ENCODE measurements around the gene GRIK2.

GRIK2 gene

DNA sequence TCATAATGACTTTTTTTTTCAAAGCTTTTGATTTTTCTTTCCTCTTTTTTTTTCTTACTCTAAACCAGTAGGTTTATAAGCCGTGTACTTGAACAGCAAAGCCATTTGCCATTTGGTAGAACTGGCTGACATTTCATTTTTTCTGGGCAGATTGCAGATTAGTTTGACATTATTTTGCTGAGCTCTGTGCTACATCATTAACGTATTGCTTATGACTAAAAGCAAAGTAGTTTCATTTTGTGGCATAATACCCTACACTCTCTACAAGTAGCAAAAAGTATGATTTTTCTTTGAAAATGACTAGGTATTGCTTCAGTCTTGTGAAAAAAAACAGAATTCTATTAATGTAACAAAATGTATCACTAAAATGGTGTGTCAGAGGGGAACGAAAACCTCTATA is 141.3 kb downstream of the GRIK2 start:
- H3K4me1 ChIP-seq (ENCODE audit: control insufficient read depth, insufficient read depth, low read length) = no peaks in the 10 kb centered on the region; the same call in 1 of the 2 replicates
- H3K27ac ChIP-seq (ENCODE audit: low read depth, low read length) = no peak overlapping the region
- H3K4me3 ChIP-seq (ENCODE audit: low read depth, low read length) = no peak overlapping the region

GRCh38 chr6:101537753-101538316 is 144.3 kb downstream of the GRIK2 start:
- Histone ChIP-seq H3K27ac (ENCODE audit: low read depth, low read length) (no peak overlapping the region), H3K27me3 (ENCODE audit: control insufficient read depth, insufficient read depth, low read length) (no peaks in the 10 kb centered on the region), H3K9me3 (ENCODE audit: control insufficient read depth, insufficient read depth, low read length) (no peaks in the 10 kb centered on the region)

More for the DNA sequence above, 141.3 kb downstream of the GRIK2 start:
- H3K9me3 ChIP-seq (ENCODE audit: control insufficient read depth, insufficient read depth, low read length) = no peaks in the 10 kb centered on the region
- H3K27me3 ChIP-seq (ENCODE audit: control insufficient read depth, insufficient read depth, low read length) = no peaks in the 10 kb centered on the region
- no peaks in the 10 kb centered on the region for H3K36me3 ChIP-seq (ENCODE audit: control insufficient read depth, insufficient read depth, low read length)
- no peak overlapping the region for H3K9ac ChIP-seq (ENCODE audit: low read depth, low read length)

DNA sequence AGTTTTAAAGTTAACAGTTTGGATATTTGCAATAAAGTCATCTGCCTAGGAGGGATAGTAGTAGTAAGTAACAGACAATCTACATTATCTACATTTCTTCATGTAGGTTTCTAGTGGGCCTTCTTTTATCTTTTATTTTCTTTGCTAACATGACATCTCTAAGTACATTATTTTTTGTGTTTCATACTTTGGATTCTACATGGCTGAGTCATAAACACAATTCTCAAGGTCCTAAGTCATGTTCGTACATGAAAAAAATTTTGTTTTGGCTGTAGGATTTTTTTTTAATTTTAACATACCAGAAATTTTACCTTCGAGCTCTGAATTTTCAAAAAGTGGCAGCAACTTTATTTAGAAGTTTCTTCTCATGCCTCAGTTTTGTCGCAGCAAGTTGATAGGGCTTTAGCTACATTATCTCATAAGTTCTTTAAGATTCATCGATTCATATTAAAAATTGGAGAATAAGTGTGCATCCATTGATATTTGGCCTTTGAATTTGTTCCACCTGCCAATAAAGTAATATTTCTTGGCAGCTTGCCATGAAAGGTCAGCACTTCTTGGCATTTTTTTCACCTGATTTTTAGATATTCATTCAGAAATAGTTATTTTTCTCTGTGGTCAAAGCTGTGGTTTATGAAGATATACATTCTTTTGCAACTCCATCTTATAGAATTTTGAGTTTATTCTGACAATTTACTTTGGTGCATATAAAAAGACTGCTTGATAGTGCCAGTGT is 146.2 kb downstream of the GRIK2 start:
- Histone ChIP-seq H3K27ac (ENCODE audit: low read depth, low read length) (no peak overlapping the region), H3K27me3 (ENCODE audit: control insufficient read depth, insufficient read depth, low read length) (no peaks in the 10 kb centered on the region), H3K9ac (ENCODE audit: low read depth, low read length) (no peak overlapping the region), H3K36me3 (ENCODE audit: control insufficient read depth, insufficient read depth, low read length) (no peaks in the 10 kb centered on the region), H3K4me3 (ENCODE audit: low read depth, low read length) (no peak overlapping the region), H3K4me1 (ENCODE audit: control insufficient read depth, insufficient read depth, low read length) (no peaks in the 10 kb centered on the region; the same call in 1 of the 2 replicates), H3K9me3 (ENCODE audit: control insufficient read depth, insufficient read depth, low read length) (no peaks in the 10 kb centered on the region)

More at GRCh38 chr6:101537753-101538316, 144.3 kb downstream of the GRIK2 start:
- Histone ChIP-seq H3K4me3 (ENCODE audit: low read depth, low read length) (no peak overlapping the region), H3K36me3 (ENCODE audit: control insufficient read depth, insufficient read depth, low read length) (no peaks in the 10 kb centered on the region), H3K9ac (ENCODE audit: low read depth, low read length) (no peak overlapping the region), H3K4me1 (ENCODE audit: control insufficient read depth, insufficient read depth, low read length) (no peaks in the 10 kb centered on the region; the same call in 1 of the 2 replicates)

GRCh38 chr6:101541894-101542293 is 148.4 kb downstream of the GRIK2 start:
- no peak overlapping the region for H3K27ac ChIP-seq (ENCODE audit: low read depth, low read length)
- no peaks in the 10 kb centered on the region; the same call in 1 of the 2 replicates for H3K4me1 ChIP-seq (ENCODE audit: control insufficient read depth, insufficient read depth, low read length)
- no peaks in the 10 kb centered on the region for H3K27me3 ChIP-seq (ENCODE audit: control insufficient read depth, insufficient read depth, low read length)
- no peak overlapping the region for H3K9ac ChIP-seq (ENCODE audit: low read depth, low read length)
- H3K36me3 ChIP-seq (ENCODE audit: control insufficient read depth, insufficient read depth, low read length) = no peaks in the 10 kb centered on the region
- H3K9me3 ChIP-seq (ENCODE audit: control insufficient read depth, insufficient read depth, low read length) = no peaks in the 10 kb centered on the region
- H3K4me3 ChIP-seq (ENCODE audit: low read depth, low read length) = no peak overlapping the region

DNA sequence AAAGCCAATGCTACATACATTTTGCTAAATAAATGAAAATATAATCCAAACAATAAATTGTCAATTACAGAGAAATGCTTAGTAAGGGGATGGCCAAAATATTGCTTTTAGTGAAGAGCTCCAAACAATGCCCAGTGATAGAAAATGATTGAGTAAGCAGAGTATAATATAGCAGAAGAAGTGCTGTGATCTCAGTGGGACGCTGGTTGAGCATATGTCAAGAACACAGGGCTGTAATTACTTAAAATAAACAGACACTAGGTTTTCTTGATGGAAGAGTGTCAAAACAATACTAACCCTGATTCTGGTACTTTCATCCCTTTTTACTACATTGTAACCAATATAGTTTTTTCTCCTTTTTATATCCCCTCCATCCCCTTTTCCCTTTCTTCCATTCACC is 150.3 kb downstream of the GRIK2 start:
- Histone ChIP-seq H3K27me3 (ENCODE audit: control insufficient read depth, insufficient read depth, low read length) (no peaks in the 10 kb centered on the region), H3K36me3 (ENCODE audit: control insufficient read depth, insufficient read depth, low read length) (no peaks in the 10 kb centered on the region), H3K27ac (ENCODE audit: low read depth, low read length) (no peak overlapping the region), H3K4me3 (ENCODE audit: low read depth, low read length) (no peak overlapping the region), H3K9me3 (ENCODE audit: control insufficient read depth, insufficient read depth, low read length) (no peaks in the 10 kb centered on the region), H3K4me1 (ENCODE audit: control insufficient read depth, insufficient read depth, low read length) (no peaks in the 10 kb centered on the region; the same call in 1 of the 2 replicates), H3K9ac (ENCODE audit: low read depth, low read length) (no peak overlapping the region)

- Histone ChIP-seq H3K27ac (ENCODE audit: low read depth, low read length) (no peak overlapping the region), H3K9ac (ENCODE audit: low read depth, low read length) (no peak overlapping the region), H3K36me3 (ENCODE audit: control insufficient read depth, insufficient read depth, low read length) (no peaks in the 10 kb centered on the region), H3K9me3 (ENCODE audit: control insufficient read depth, insufficient read depth, low read length) (no peaks in the 10 kb centered on the region), H3K27me3 (ENCODE audit: control insufficient read depth, insufficient read depth, low read length) (no peaks in the 10 kb centered on the region), H3K4me1 (ENCODE audit: control insufficient read depth, insufficient read depth, low read length) (no peaks in the 10 kb centered on the region; the same call in 1 of the 2 replicates), H3K4me3 (ENCODE audit: low read depth, low read length) (no peak overlapping the region)
Measured at GRCh38 chr6:101544286-101544685, 150.8 kb downstream of the GRIK2 start.

DNA sequence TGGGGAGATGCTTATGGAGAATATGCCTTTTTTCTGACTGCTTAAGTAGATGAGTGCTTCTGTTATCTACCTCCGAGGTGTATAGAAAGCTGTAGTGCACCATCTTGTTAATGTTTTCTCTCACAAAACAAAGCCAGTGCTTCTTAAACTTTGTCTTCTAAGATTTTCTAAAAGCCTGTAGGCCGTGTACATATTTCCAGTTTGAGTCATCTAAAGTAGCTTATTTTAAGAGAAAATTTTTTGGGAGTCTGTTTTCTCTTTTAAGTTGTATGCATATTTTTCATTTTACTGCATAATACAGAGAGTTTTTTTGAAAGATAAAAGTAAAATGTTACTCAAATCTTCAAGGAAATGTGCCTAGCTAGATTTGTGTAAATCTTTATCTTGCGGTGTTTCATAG is 151.7 kb downstream of the GRIK2 start:
- no peaks in the 10 kb centered on the region; the same call in 1 of the 2 replicates for H3K4me1 ChIP-seq (ENCODE audit: control insufficient read depth, insufficient read depth, low read length)
- H3K9ac ChIP-seq (ENCODE audit: low read depth, low read length) = no peak overlapping the region
- no peak overlapping the region for H3K27ac ChIP-seq (ENCODE audit: low read depth, low read length)
- no peaks in the 10 kb centered on the region for H3K9me3 ChIP-seq (ENCODE audit: control insufficient read depth, insufficient read depth, low read length)
- H3K4me3 ChIP-seq (ENCODE audit: low read depth, low read length) = no peak overlapping the region
- H3K36me3 ChIP-seq (ENCODE audit: control insufficient read depth, insufficient read depth, low read length) = no peaks in the 10 kb centered on the region
- H3K27me3 ChIP-seq (ENCODE audit: control insufficient read depth, insufficient read depth, low read length) = no peaks in the 10 kb centered on the region

DNA sequence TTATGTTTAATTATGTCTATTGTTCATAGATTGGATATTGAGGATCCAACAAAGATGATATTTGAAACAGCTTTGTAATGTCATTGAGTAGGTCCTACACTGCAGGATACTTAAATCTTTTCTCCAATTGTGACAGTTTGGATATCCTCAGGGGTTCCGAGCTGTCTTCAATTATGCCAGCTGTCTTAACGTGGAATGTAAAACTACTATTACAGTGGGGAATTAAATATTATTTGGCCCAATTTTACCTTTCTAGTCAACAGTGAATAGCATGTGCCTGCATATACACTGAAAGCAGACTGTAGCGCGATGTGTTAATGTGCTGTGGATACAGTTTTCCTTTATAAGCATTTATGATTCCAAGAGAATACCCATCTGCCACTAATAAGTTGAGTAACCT is 156.9 kb downstream of the GRIK2 start:
- no peak overlapping the region for H3K9ac ChIP-seq (ENCODE audit: low read depth, low read length)
- H3K36me3 ChIP-seq (ENCODE audit: control insufficient read depth, insufficient read depth, low read length) = no peaks in the 10 kb centered on the region
- no peak overlapping the region for H3K27ac ChIP-seq (ENCODE audit: low read depth, low read length)
- no peak overlapping the region for H3K4me3 ChIP-seq (ENCODE audit: low read depth, low read length)
- peaks cover 12% of the 10 kb centered on the region for H3K4me1 ChIP-seq (ENCODE audit: control insufficient read depth, insufficient read depth, low read length)
- no peaks in the 10 kb centered on the region for H3K9me3 ChIP-seq (ENCODE audit: control insufficient read depth, insufficient read depth, low read length)
- H3K27me3 ChIP-seq (ENCODE audit: control insufficient read depth, insufficient read depth, low read length) = no peaks in the 10 kb centered on the region

DNA sequence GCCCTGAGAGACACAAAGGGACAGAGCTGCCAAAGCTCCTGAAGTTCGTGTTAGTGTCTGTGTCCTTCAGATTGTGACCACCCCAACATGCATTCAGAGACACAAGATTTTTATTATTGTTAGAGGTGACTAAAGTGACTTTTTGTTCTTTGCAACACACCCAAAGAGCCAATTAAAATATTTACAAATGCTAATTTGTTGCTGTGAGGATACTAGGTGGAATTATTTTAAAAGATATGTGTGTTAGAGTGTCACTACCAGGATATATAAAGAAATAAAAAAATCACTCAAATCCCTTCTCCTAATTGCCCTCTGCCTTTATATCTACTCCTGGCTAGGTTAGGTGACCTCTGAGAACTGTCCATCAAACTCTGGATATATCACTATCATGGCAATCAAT is 160.7 kb downstream of the GRIK2 start:
- Histone ChIP-seq H3K4me1 (ENCODE audit: control insufficient read depth, insufficient read depth, low read length) (peaks cover 21% of the 10 kb centered on the region), H3K27me3 (ENCODE audit: control insufficient read depth, insufficient read depth, low read length) (no peaks in the 10 kb centered on the region), H3K36me3 (ENCODE audit: control insufficient read depth, insufficient read depth, low read length) (no peaks in the 10 kb centered on the region), H3K9me3 (ENCODE audit: control insufficient read depth, insufficient read depth, low read length) (no peaks in the 10 kb centered on the region), H3K27ac (ENCODE audit: low read depth, low read length) (no peak overlapping the region), H3K4me3 (ENCODE audit: low read depth, low read length) (no peak overlapping the region), H3K9ac (ENCODE audit: low read depth, low read length) (no peak overlapping the region)

GRCh38 chr6:101558712-101559111 is 165.2 kb downstream of the GRIK2 start:
- no peaks in the 10 kb centered on the region for H3K9me3 ChIP-seq (ENCODE audit: control insufficient read depth, insufficient read depth, low read length)

GRCh38 chr6:101572627-101573026 is 179.1 kb downstream of the GRIK2 start:
- Histone ChIP-seq H3K4me3 (ENCODE audit: low read depth, low read length) (no peak overlapping the region), H3K27me3 (ENCODE audit: control insufficient read depth, insufficient read depth, low read length) (no peaks in the 10 kb centered on the region), H3K9me3 (ENCODE audit: control insufficient read depth, insufficient read depth, low read length) (no peaks in the 10 kb centered on the region), H3K36me3 (ENCODE audit: control insufficient read depth, insufficient read depth, low read length) (no peaks in the 10 kb centered on the region), H3K9ac (ENCODE audit: low read depth, low read length) (no peak overlapping the region), H3K27ac (ENCODE audit: low read depth, low read length) (no peak overlapping the region), H3K4me1 (ENCODE audit: control insufficient read depth, insufficient read depth, low read length) (no peaks in the 10 kb centered on the region)

More at GRCh38 chr6:101558712-101559111, 165.2 kb downstream of the GRIK2 start:
- peaks cover 21% of the 10 kb centered on the region for H3K4me1 ChIP-seq (ENCODE audit: control insufficient read depth, insufficient read depth, low read length)
- no peak overlapping the region for H3K27ac ChIP-seq (ENCODE audit: low read depth, low read length)
- H3K36me3 ChIP-seq (ENCODE audit: control insufficient read depth, insufficient read depth, low read length) = no peaks in the 10 kb centered on the region
- H3K9ac ChIP-seq (ENCODE audit: low read depth, low read length) = no peak overlapping the region
- no peak overlapping the region for H3K4me3 ChIP-seq (ENCODE audit: low read depth, low read length)
- no peaks in the 10 kb centered on the region for H3K27me3 ChIP-seq (ENCODE audit: control insufficient read depth, insufficient read depth, low read length)

Data from HUES48 (cell line).